GM18499 (cell line): ENCODE data around the gene POMP.
"Not testable (repeated sequence)": the region's sequence is repeated elsewhere in the genome, so short reads cannot be mapped to it uniquely, and the experiment has no call there.

Experiments
- ATAC-seq: cut with Tn5 transposase; IDR thresholded peaks from one replicate; pipeline ENCODE4 v1.9.1; 2021; ENCODE audit warnings: moderate number of reproducible peaks; ENCODE audit not compliant: insufficient read depth, unreplicated experiment

The POMP gene

DNA sequence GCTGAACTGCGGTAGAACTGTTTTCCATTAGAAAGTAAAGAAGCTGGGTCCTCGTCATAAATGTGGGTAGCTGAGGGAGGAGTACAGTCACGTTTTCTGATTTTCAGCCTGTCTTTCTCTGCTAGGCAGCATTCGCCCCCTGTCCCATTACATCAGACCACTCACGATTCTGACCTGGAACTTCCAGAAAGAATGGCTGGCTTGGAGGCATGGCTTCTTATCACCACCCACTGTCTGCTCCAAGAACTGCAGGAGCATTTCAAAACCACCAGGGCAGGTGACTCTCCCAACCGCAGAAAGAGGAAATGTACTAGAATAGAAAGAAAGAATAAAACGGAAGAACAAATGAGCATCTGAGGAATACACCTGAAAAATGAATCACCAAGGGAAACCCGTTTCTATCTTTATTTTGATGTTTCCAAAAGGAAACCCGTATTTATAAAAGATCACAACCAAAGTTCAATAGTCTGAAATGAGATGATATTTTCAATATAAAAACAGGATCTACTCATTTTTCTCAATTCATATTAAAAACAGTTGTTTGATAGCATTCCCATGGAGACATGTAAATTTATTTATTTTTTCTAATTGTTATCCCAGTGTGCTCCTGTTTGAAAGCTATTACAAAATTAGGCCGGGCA is 22.1 kb upstream of the POMP start:
- no peak for ATAC-seq

GRCh38 chr13:28637714-28638355 is 21.1 kb upstream of the POMP start:
- no peak for ATAC-seq

DNA sequence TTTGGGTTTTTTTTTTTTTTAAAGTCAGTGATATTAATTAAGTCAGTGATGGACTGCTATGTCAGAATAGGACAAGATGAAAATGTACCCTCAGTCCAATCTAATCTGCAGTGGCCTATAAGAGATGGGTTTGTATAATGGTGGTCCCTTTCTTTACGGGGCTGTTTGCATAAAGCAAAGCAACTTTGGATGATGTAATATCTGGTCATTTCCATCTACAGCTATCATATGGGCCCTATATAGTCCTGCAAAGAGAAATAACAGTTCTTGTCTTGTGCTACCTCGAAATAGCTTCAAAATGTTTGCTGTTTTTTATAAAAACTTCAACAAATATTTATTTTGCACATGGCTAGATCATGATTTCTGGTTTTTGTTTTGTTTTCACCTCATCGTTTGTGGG is 20.2 kb upstream of the POMP start:
- no peak for ATAC-seq

DNA sequence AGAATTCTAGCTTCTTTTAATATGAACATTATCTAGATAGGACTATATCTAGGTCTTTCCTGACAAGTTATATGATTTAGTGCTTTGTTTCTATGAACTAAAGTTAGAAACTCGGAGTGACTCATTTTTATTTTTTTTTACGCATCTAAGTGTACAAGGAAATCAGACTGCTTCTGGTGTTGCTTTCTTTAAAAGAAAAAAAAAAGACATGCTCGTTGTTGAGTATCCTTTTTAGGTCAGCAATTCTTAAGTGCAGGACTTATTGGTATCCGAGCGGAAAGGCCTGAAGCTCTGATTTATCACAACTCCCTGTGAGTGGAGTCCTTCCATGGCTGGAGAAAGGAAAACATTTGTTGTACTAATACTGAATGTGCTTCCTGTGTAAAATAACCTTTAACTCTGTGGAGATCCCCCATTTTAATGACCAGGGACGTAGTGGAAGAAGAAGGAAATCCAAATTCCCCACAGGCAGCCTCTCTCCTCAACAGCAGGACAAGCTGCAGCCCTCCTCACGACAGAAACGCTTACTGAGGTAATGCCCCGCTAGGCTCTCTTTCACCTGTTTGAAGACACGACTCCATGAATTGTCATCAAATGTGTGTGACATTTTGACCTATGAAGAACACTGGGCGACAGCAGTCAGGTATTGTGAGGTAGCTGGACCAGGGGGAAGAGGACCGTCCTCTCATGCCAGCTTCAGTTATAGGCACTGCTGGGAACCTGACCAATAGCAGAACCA is 17.9 kb upstream of the POMP start:
- ATAC-seq: no peak

DNA sequence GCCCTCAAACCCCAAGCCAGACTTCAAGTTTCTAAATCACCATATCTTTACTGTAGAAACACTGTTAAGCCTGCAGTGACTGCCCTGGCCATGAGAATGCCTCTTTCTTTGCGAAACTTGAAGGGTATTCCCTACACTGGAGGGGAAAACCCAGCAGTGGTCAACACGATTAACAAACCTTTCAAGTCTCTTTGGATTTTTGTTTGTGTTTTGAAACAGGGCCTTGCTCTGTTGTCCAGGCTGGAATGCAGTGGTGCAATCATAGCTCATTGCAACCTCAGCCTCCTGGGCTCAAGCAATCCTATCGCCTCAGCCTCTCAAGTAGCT is 17.4 kb upstream of the POMP start:
- peak; percentile 62 for ATAC-seq

DNA sequence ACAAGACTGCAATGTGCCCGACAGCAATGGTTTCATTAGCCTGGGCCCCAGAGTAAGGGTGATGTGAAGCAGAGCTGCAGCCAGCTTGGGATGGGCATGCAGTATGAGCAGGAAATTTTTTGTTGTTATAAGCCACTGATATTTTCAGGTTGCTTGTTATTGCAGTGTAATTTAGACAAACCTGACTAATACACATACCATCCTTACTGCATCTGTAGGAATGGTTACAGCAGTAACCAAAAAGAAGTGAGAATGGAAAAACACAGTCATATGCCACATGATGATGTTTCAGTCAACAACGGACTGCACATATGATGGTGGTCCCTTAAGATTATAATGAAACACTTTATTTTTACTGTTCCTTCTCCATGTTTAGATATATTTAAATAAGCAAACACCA is 8.6 kb upstream of the POMP start:
- ATAC-seq: no peak

DNA sequence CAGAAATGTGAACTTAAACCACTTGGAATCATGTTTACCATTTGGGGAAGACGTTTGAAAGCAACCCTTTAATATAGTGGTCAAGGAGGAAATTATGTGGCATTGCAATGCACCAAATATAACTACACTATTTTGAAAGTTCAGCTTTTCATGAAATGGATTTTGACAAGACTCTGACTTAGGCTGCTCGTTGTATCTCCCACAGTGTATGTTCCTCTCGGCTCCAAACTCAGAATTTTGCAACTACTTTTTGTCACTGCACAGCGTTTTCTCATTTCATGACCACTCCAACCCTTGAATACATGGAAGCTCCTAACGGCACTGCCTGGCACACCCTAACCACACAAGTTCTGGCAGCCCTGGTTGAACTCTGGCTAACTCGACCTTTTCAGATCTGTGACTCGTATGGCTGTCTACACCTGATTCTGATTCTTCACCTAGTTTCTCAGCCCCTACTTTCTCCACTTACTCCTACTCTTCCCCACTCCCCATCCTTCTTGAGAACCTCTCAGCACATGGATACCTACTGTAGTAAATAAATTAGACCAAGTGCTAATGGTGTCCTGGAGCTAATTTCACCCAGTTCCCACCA is 7.0 kb upstream of the POMP start:
- ATAC-seq: no peak

- ATAC-seq: no peak
These were observed 5.8 kb upstream of the POMP start for GRCh38 chr13:28653111-28653510.

- ATAC-seq: no peak
These were observed 4.7 kb upstream of the POMP start for GRCh38 chr13:28654276-28654675.

- ATAC-seq: no peak
These were observed 3.4 kb upstream of the POMP start for GRCh38 chr13:28655561-28655960.

GRCh38 chr13:28657784-28658538 is 969 bp upstream of the POMP start:
- ATAC-seq: no peak

DNA sequence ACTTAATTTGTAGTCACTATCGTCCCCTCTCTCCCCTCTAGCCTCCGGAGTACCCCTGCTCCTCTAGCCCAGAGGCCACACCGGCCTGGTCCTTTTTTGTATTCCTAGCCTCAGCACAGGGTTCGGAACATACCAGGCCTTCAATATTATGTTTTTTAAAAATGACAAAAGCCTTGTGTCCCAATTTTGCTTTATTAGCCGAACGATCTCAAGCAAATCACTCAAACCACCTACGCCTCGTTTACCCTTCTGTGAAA is 463 bp upstream of the POMP start:
- peak; percentile 14 for ATAC-seq

DNA sequence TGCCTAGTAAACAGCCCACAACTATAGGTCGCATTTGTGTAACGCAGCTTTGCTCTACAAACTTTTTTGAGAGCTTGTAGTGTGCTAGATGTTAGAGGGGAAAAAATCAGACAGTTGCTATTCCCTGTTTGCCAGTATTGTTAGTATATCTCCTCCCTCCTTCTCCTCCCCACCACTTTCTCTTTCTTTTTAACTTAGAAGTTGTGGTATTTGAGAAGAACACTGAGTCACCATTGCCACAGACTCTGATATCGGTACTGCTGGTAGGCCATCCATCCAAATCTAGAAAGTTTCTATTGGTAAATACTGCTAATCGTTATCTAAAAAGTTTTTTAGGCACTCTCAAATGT is 666 bp downstream of the POMP start:
- ATAC-seq: no peak

- ATAC-seq: no peak
These were observed 8.1 kb downstream of the POMP start for GRCh38 chr13:28666897-28667488.

- ATAC-seq: no peak
These were observed 12.3 kb downstream of the POMP start for GRCh38 chr13:28671126-28671792.

DNA sequence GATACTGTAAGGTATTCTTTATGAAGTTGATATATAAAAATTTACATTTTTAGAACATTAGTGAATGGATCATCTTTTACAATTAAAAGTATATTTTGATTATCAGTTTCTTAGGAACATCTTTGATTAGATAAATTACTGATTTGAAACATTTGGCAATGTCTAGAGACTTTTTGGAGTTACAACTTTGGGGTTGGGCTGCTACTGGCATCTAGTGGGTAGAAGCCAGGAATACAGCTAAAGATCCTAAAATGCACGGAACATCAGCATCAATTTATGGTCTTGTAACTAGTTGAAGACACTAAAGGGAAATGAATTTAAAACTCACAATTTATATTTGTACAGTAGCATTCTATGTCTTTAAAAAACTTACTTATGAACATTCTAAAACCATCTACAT is 19.9 kb downstream of the POMP start:
- ATAC-seq: no peak

GRCh38 chr13:28679628-28680027 is 20.7 kb downstream of the POMP start:
- no peak for ATAC-seq

- ATAC-seq: no peak
These were observed 21.6 kb downstream of the POMP start for GRCh38 chr13:28680541-28680940.

GRCh38 chr13:28683169-28683568 is 24.2 kb downstream of the POMP start:
- ATAC-seq: not testable (repeated sequence)

DNA sequence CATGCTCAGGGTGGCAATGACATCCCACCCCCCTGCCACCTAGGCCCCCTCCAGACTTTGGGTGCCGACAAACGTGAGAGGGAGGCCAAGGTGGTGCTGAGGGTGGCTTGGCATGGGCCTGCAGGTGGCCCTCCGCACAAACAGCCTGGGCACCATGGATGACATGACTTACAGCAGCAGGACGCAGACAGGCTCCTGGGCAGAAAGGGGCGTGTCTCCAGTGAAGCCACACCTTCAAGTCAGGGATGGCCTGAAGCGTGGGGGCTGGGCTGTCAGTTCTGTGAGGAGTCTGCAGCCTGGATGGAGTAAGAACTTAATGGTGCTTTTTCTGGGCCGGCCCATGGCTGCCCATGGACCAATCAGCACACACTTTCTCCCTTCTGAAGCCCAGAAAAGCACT is 25.3 kb downstream of the POMP start:
- no peak for ATAC-seq
